HG02981 (cell line): Measurements from ENCODE around the gene ST3GAL3.
"Not testable (repeated sequence)": the region's sequence is repeated elsewhere in the genome, so short reads cannot be mapped to it uniquely, and the experiment has no call there.

ENCODE experiments used
- ATAC-seq: cut with Tn5 transposase; IDR thresholded peaks from one replicate; pipeline ENCODE4 v1.9.1; 2021; ENCODE audit warnings: mild to moderate bottlenecking, moderate library complexity; ENCODE audit not compliant: unreplicated experiment

The ST3GAL3 gene

GRCh38 chr1:43753422-43753821 lies 46.1 kb downstream of the ST3GAL3 start:
- no peak for ATAC-seq

- ATAC-seq = no peak
Observed at GRCh38 chr1:43754892-43755291, 47.6 kb downstream of the ST3GAL3 start.

GRCh38 chr1:43757343-43758053 lies 50.2 kb downstream of the ST3GAL3 start:
- no peak for ATAC-seq

- ATAC-seq = no peak
Observed at GRCh38 chr1:43760745-43761317, 53.5 kb downstream of the ST3GAL3 start.

- no peak for ATAC-seq
Observed at GRCh38 chr1:43763497-43763973, 56.2 kb downstream of the ST3GAL3 start.

- no peak for ATAC-seq
Observed at GRCh38 chr1:43764581-43764980, 57.2 kb downstream of the ST3GAL3 start.

GRCh38 chr1:43766086-43766784 lies 58.9 kb downstream of the ST3GAL3 start:
- no peak for ATAC-seq

- no peak for ATAC-seq
Observed at GRCh38 chr1:43766818-43767525, 59.6 kb downstream of the ST3GAL3 start.

GRCh38 chr1:43768168-43768567 lies 60.8 kb downstream of the ST3GAL3 start:
- no peak for ATAC-seq

- ATAC-seq = no peak
Observed at GRCh38 chr1:43769350-43769908, 62.1 kb downstream of the ST3GAL3 start.

- no peak for ATAC-seq
Observed at GRCh38 chr1:43770111-43770510, 62.8 kb downstream of the ST3GAL3 start.

- no peak for ATAC-seq
Observed at GRCh38 chr1:43772978-43773377, 65.6 kb downstream of the ST3GAL3 start.

- ATAC-seq = no peak
Observed at GRCh38 chr1:43773821-43774220, 66.5 kb downstream of the ST3GAL3 start.

GRCh38 chr1:43774359-43774758 lies 67.0 kb downstream of the ST3GAL3 start:
- no peak for ATAC-seq

- ATAC-seq = no peak
Observed at GRCh38 chr1:43776043-43776761, 68.9 kb downstream of the ST3GAL3 start.

- ATAC-seq = not testable (repeated sequence)
Observed at GRCh38 chr1:43777916-43778315, 70.6 kb downstream of the ST3GAL3 start.

GRCh38 chr1:43779266-43779665 lies 71.9 kb downstream of the ST3GAL3 start:
- ATAC-seq = no peak

GRCh38 chr1:43779805-43780403 lies 72.6 kb downstream of the ST3GAL3 start:
- no peak for ATAC-seq

- ATAC-seq = no peak
Observed at GRCh38 chr1:43781574-43781973, 74.2 kb downstream of the ST3GAL3 start.

GRCh38 chr1:43783096-43783670 lies 75.8 kb downstream of the ST3GAL3 start:
- no peak for ATAC-seq
